AG04449 (cell line): Measurements from ENCODE around the gene CPHXL2.

Source experiments
- CTCF ChIA-PET: fragments of 350-600 bp; formaldehyde crosslinking; extraction: SDS; loops from one replicate; lab custom pipeline; 2021; ENCODE audit warnings: antibody characterized with exemption; lab: Yijun Ruan, JAX
- POLR2A ChIA-PET: fragments of 400-600, 350-600 bp; formaldehyde crosslinking; extraction: SDS; loops from one replicate; lab custom pipeline; 2020; ENCODE audit warnings: antibody characterized with exemption, inconsistent platforms; lab: Yijun Ruan, JAX
- DNase-seq: peaks from one replicate; pipeline ENCODE4 v3.0.0-alpha.2; 2010; ENCODE audit warnings: low read depth, low spot score
- H3K4me3 ChIP-seq: 2 replicates; pipeline ENCODE4 v1.5.1; 2011; ENCODE audit warnings: low read depth, mild to moderate bottlenecking, control low read depth, low read length
- TF ChIP-seq, protein P1 (sequence below): IDR thresholded peaks from one replicate; pipeline ENCODE4 v1.5.1; 2011; ENCODE audit warnings: mild to moderate bottlenecking, moderate library complexity, low read length, control low read depth, inconsistent platforms; ENCODE audit not compliant: insufficient read depth; ENCODE audit errors: missing control alignments

CPHXL2 gene

DNA sequence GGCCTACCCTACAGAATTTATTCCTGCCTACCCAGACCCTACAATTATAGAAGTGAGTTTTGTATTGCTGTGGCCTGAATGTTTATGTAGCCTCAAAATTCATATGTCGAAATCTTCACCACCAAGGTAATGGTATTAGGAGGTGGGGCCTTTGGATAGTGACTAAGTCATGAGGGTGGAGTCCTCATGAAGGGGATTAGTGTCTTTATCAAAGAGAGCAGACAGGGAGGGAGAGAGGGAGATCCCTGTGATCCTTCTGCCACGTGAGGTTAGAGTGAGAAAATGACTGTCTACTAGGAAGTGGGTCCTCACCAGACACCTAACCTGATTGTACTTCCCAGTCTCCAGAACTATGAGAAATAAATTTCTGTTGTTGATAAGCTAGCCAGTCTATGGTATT is 25.4 kb upstream of the CPHXL2 start:
- ChIA-PET POLR2A (no interaction called here), CTCF (no interaction called here)
- DNase-seq: no peak
- TF ChIP-seq, protein P1, sequence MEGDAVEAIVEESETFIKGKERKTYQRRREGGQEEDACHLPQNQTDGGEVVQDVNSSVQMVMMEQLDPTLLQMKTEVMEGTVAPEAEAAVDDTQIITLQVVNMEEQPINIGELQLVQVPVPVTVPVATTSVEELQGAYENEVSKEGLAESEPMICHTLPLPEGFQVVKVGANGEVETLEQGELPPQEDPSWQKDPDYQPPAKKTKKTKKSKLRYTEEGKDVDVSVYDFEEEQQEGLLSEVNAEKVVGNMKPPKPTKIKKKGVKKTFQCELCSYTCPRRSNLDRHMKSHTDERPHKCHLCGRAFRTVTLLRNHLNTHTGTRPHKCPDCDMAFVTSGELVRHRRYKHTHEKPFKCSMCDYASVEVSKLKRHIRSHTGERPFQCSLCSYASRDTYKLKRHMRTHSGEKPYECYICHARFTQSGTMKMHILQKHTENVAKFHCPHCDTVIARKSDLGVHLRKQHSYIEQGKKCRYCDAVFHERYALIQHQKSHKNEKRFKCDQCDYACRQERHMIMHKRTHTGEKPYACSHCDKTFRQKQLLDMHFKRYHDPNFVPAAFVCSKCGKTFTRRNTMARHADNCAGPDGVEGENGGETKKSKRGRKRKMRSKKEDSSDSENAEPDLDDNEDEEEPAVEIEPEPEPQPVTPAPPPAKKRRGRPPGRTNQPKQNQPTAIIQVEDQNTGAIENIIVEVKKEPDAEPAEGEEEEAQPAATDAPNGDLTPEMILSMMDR: no peak
- H3K4me3 ChIP-seq: no peak overlapping the region

DNA sequence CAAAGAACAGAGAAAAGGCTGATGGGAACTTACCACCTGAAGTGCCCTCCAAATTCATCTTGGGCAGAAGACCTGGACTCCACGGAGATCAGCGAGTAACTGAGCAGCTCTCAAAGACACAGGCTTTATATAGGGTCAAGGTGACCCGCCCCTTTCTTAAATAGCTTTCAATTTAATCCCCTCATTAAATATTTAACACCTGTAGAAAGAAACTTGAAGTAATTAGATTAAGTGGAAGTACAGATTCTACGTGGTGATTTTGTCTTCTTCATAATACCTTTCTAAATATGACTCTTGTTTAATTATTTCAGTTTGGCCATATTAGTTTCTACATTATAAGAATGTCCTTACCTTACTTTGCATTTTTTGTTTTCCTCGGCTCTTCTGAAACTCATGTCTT is 24.6 kb upstream of the CPHXL2 start, which contains the start of gene DUXB:
DUXB (minus strand) TSS at position 101 of the 400 bp plus-strand sequence; CDS start at position 58, 43 bp downstream.
- ChIA-PET POLR2A (no interaction called here), CTCF (no interaction called here)
- no peak for DNase-seq
- no peak within 1 kb of the TSS for H3K4me3 ChIP-seq
- TF ChIP-seq, protein P1: no peak

DNA sequence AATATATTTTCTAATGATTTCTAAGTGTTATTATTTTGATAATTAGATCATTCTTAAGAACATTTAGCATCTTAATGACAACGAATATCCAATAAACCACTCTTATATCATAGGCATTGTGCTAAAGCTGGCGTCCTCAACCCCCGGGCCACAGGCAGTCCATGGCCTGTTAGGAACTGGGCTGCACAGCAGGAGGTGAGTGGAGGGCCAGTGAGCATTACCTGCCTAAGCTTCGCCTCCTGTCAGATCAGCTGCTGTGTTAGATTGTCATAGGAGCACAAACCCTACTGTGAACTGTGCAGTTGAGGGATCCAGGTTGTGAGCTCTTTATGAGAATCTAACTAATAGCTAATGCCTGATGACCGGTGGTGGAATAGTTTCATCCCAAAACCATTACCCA is 20.8 kb upstream of the CPHXL2 start:
- TF ChIP-seq, protein P1: no peak
- DNase-seq: no peak
- no peak overlapping the region for H3K4me3 ChIP-seq
- POLR2A ChIA-PET: no interaction called here
- CTCF ChIA-PET: no interaction called here

DNA sequence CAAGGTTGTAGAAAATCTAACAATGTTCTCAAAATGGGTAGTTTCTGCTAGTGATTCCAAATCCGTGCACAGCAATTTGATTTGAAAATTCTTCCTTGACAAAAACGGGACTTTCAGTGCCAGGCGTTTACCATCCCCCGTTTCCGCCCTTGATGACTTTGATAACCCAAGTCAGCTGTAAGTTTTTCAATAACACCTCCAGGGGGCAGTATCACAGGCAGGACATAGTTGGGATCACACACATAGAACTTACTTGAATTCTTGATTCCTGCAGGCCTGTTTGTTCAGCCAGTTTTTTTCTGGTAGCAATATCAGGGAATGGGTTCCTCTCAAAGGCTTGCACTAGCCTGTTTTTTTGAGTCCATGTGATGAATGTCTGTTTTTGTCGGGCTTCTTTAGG is 18.9 kb upstream of the CPHXL2 start:
- no peak overlapping the region for H3K4me3 ChIP-seq
- TF ChIP-seq, protein P1: no peak
- POLR2A ChIA-PET: no interaction called here
- no peak for DNase-seq
- CTCF ChIA-PET: no interaction called here

DNA sequence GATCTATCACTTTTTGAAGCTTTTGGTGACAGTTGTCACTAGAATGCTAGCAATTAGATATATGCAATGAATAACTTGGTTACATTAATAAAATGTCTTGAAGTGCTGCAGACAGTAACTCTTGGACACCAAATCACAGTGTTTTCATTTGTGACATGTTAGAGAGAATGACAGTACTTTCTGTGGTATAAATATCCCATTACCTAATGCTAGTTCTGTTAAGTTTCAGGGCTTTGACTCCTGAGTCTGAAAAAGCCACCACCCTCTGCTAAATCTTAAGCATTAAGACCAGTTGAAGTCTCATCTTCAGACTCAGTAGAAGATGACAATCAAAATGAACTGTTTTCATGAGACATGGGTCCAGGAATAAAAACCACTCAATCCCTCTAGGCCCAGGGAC is 10.6 kb upstream of the CPHXL2 start:
- no peak overlapping the region for H3K4me3 ChIP-seq
- DNase-seq: no peak
- ChIA-PET CTCF (no interaction called here), POLR2A (no interaction called here)
- TF ChIP-seq, protein P1: no peak

DNA sequence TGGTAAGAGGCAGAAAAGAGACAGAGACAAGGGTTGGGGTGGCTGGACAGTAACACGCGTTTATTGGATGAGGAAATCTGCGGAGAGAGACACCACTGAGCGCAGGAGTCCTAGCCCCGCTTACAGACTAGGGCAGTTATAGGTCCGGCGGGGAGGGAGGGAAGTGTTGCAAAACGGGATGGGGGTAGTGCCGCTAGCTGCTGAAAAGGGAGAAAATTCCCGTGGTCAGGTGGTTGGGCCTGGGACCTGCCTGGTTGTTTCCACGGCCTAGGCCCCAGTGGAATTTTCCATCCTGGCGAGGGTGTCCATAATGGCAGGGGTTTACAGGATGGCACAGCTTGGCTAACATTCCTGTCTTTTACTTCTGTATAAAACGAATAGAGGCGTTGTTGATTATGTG is 5.5 kb upstream of the CPHXL2 start:
- DNase-seq: no peak
- TF ChIP-seq, protein P1: no peak
- no peak overlapping the region for H3K4me3 ChIP-seq
- CTCF ChIA-PET: no interaction called here
- POLR2A ChIA-PET: no interaction called here
